ENCODE measurements around the gene KIFC1.

GRCh38 chr6:33440649-33441309 lies 49.2 kb downstream of the KIFC1 start:
- TF ChIP-seq, protein P1, sequence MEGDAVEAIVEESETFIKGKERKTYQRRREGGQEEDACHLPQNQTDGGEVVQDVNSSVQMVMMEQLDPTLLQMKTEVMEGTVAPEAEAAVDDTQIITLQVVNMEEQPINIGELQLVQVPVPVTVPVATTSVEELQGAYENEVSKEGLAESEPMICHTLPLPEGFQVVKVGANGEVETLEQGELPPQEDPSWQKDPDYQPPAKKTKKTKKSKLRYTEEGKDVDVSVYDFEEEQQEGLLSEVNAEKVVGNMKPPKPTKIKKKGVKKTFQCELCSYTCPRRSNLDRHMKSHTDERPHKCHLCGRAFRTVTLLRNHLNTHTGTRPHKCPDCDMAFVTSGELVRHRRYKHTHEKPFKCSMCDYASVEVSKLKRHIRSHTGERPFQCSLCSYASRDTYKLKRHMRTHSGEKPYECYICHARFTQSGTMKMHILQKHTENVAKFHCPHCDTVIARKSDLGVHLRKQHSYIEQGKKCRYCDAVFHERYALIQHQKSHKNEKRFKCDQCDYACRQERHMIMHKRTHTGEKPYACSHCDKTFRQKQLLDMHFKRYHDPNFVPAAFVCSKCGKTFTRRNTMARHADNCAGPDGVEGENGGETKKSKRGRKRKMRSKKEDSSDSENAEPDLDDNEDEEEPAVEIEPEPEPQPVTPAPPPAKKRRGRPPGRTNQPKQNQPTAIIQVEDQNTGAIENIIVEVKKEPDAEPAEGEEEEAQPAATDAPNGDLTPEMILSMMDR (IDR thresholded peaks at IDR 0.05 in 4 of 5, conservative IDR thresholded peaks at IDR 0.05 in 1 of 5): no peak
- no peak for TF ChIP-seq POLR2A (IDR thresholded peaks at IDR 0.05)

Measured in gastrocnemius medialis (tissue), 4 donors.